Measurements from ENCODE around the gene NIPAL3.

Gene NIPAL3

GRCh38 chr1:24438423-24438901 is 22.9 kb downstream of the NIPAL3 start:
- no peak for TF ChIP-seq CTCF (IDR thresholded peaks at IDR 0.05)
- Histone ChIP-seq H3K9me3 (ENCODE audit: control insufficient read depth, low read length) (no peaks in the 10 kb centered on the region), H3K36me3 (ENCODE audit: control insufficient read depth, insufficient read depth, low read length) (no peaks in the 10 kb centered on the region), H3K4me1 (no peaks in the 10 kb centered on the region), H3K4me3 (ENCODE audit: low read depth, low read length) (no peak overlapping the region), H3K79me2 (no peaks in the 10 kb centered on the region), H3K9ac (no peak overlapping the region), H3K4me2 (ENCODE audit: low read length) (no peak overlapping the region), H3K27me3 (ENCODE audit: control insufficient read depth, insufficient read depth, low read length) (no peaks in the 10 kb centered on the region), H3K27ac (no peak overlapping the region), H2AFZ (no peak overlapping the region)

- TF ChIP-seq CTCF (IDR thresholded peaks at IDR 0.05), result no peak
- H3K4me2 ChIP-seq (ENCODE audit: low read length), result no peak overlapping the region
- H2AFZ ChIP-seq, result no peak overlapping the region
- H3K27ac ChIP-seq, result no peak overlapping the region
- no peaks in the 10 kb centered on the region for H3K27me3 ChIP-seq (ENCODE audit: control insufficient read depth, insufficient read depth, low read length)
- no peaks in the 10 kb centered on the region for H3K36me3 ChIP-seq (ENCODE audit: control insufficient read depth, insufficient read depth, low read length)
- no peaks in the 10 kb centered on the region for H3K79me2 ChIP-seq
- no peak overlapping the region for H3K4me3 ChIP-seq (ENCODE audit: low read depth, low read length)
- no peaks in the 10 kb centered on the region for H3K9me3 ChIP-seq (ENCODE audit: control insufficient read depth, low read length)
- H3K9ac ChIP-seq, result no peak overlapping the region
- no peaks in the 10 kb centered on the region for H3K4me1 ChIP-seq
Measured at GRCh38 chr1:24440436-24440835, 24.8 kb downstream of the NIPAL3 start.

GRCh38 chr1:24441480-24441879 is 25.9 kb downstream of the NIPAL3 start:
- no peak overlapping the region for H2AFZ ChIP-seq
- H3K4me3 ChIP-seq (ENCODE audit: low read depth, low read length), result no peak overlapping the region
- H3K27ac ChIP-seq, result no peak overlapping the region
- TF ChIP-seq CTCF (IDR thresholded peaks at IDR 0.05), result no peak
- no peaks in the 10 kb centered on the region for H3K4me1 ChIP-seq
- H3K79me2 ChIP-seq, result no peaks in the 10 kb centered on the region
- no peaks in the 10 kb centered on the region for H3K27me3 ChIP-seq (ENCODE audit: control insufficient read depth, insufficient read depth, low read length)
- no peaks in the 10 kb centered on the region for H3K36me3 ChIP-seq (ENCODE audit: control insufficient read depth, insufficient read depth, low read length)
- H3K4me2 ChIP-seq (ENCODE audit: low read length), result no peak overlapping the region
- H3K9me3 ChIP-seq (ENCODE audit: control insufficient read depth, low read length), result no peaks in the 10 kb centered on the region
- H3K9ac ChIP-seq, result no peak overlapping the region

GRCh38 chr1:24441996-24442668 is 26.5 kb downstream of the NIPAL3 start:
- no peaks in the 10 kb centered on the region for H3K9me3 ChIP-seq (ENCODE audit: control insufficient read depth, low read length)
- no peak overlapping the region for H3K4me3 ChIP-seq (ENCODE audit: low read depth, low read length)
- no peaks in the 10 kb centered on the region for H3K27me3 ChIP-seq (ENCODE audit: control insufficient read depth, insufficient read depth, low read length)
- no peak for TF ChIP-seq CTCF (IDR thresholded peaks at IDR 0.05)
- H3K27ac ChIP-seq, result no peak overlapping the region
- H3K79me2 ChIP-seq, result no peaks in the 10 kb centered on the region
- no peaks in the 10 kb centered on the region for H3K36me3 ChIP-seq (ENCODE audit: control insufficient read depth, insufficient read depth, low read length)
- no peak overlapping the region for H3K9ac ChIP-seq
- no peak overlapping the region for H2AFZ ChIP-seq
- H3K4me2 ChIP-seq (ENCODE audit: low read length), result no peak overlapping the region
- no peaks in the 10 kb centered on the region for H3K4me1 ChIP-seq

GRCh38 chr1:24442764-24443163 is 27.2 kb downstream of the NIPAL3 start:
- no peaks in the 10 kb centered on the region for H3K4me1 ChIP-seq
- no peak overlapping the region for H2AFZ ChIP-seq
- H3K27me3 ChIP-seq (ENCODE audit: control insufficient read depth, insufficient read depth, low read length), result no peaks in the 10 kb centered on the region
- no peaks in the 10 kb centered on the region for H3K9me3 ChIP-seq (ENCODE audit: control insufficient read depth, low read length)
- H3K36me3 ChIP-seq (ENCODE audit: control insufficient read depth, insufficient read depth, low read length), result no peaks in the 10 kb centered on the region
- no peaks in the 10 kb centered on the region for H3K79me2 ChIP-seq
- no peak overlapping the region for H3K9ac ChIP-seq
- TF ChIP-seq CTCF (IDR thresholded peaks at IDR 0.05), result no peak
- H3K4me2 ChIP-seq (ENCODE audit: low read length), result no peak overlapping the region
- no peak overlapping the region for H3K4me3 ChIP-seq (ENCODE audit: low read depth, low read length)
- no peak overlapping the region for H3K27ac ChIP-seq

All from parathyroid adenoma (tissue), 2 donors.